H7 (cell line): Measurements from ENCODE around the gene NACC1. TPM values are rescaled to one million over a fixed set of nuclear protein-coding genes. Genes with fewer than 3 reads are reported as not detected.

Source experiments
- DNase-seq: peaks from one replicate; pipeline ENCODE4 v3.0.0; 2012
- H3K27me3 ChIP-seq: 2 replicates; pipeline ENCODE4 v1.6.0; 2011; ENCODE audit warnings: mild to moderate bottlenecking, low read length; ENCODE audit not compliant: control insufficient read depth, insufficient read depth
- H3K36me3 ChIP-seq: replicated peaks from 2 replicates; pipeline ENCODE4 v1.5.1; 2011; ENCODE audit warnings: low read length; ENCODE audit not compliant: control insufficient read depth, insufficient read depth
- H3K4me3 ChIP-seq: 2 replicates; pipeline ENCODE4 v1.5.1; 2011; ENCODE audit warnings: low read depth, mild to moderate bottlenecking, control low read depth, low read length, moderate library complexity; ENCODE audit not compliant: insufficient read depth
- total RNA-seq: library from RNA; depleted of rRNA; stranded (reverse); fragments of >200 nt; shearing (Covaris generic); gene quantifications from 2 replicates; pipeline ENCODE4 v1.2.3, GENCODE V29; 2014

Gene NACC1
- total RNA-seq, 1 experiment from 2014 or later, result 254 TPM

GRCh38 chr19:13101590-13102415 lies 16.3 kb upstream of the NACC1 start:
- no peak for DNase-seq
- Histone ChIP-seq H3K4me3 (peak overlapping the region; percentile 33; the same call in 1 of the 2 replicates), H3K36me3 (no peaks in the 10 kb centered on the region; the same call in 1 of the 2 replicates), H3K27me3 (peaks cover 46% of the 10 kb centered on the region)

- DNase-seq, result no peak
- peaks cover 40% of the 10 kb centered on the region for H3K27me3 ChIP-seq
- H3K4me3 ChIP-seq, result peak overlapping the region; percentile 33
- no peaks in the 10 kb centered on the region; the same call in none of the 2 replicates for H3K36me3 ChIP-seq
Measured at GRCh38 chr19:13102416-13102665, 15.7 kb upstream of the NACC1 start.

GRCh38 chr19:13102666-13103580 lies 15.1 kb upstream of the NACC1 start, which contains the start of gene LYL1:
Gene LYL1, minus strand, starts transcription at chr19:13102858. Its CDS starts 1,687 bp downstream, at chr19:13101171.
- H3K4me3 ChIP-seq, result peak within 1 kb of the TSS; percentile 33
- H3K27me3 ChIP-seq, result peaks cover 34% of the 10 kb centered on the region
- peaks cover 1% of the 10 kb centered on the region for H3K36me3 ChIP-seq
- DNase-seq, result peak; percentile 95

DNA sequence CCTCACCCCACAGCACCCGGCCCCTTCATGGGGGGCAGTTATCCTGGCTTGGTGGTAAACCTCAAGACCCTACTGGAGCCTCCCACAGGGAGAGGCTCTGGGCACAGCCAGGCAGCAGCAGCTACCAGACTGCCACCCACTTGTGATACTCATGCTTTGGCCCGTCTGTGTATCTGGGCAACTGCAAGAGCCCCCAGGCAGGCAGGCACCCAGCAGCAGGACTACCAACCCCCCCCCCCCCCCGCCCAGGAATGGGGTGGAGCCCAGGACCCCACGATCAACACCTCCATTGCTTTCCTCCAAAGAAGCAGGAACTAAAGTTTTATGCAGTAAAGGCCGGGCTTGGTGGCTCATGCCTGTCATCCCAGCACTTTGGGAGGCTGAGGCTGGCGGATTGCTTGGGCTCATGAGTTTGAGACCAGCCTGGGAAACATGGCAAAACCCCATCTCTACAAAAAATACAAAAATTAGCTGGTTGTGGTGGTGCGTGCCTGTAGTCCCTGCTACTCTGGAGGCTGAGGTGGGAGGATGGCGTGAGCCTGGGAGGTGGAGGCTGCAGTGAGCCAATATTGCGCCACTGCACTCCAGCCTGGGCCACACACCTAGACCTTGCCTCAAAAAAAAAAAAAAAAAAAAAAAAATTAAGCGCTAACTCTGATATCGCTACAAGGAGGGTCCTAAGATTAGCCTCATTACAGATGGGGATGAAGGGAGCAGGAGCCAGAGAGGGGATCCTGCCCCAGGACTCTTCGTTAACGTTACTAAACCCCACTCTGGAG lies 14.3 kb upstream of the NACC1 start:
- no peak for DNase-seq
- no peak overlapping the region for H3K4me3 ChIP-seq
- peaks cover 1% of the 10 kb centered on the region for H3K36me3 ChIP-seq
- peaks cover 26% of the 10 kb centered on the region for H3K27me3 ChIP-seq

DNA sequence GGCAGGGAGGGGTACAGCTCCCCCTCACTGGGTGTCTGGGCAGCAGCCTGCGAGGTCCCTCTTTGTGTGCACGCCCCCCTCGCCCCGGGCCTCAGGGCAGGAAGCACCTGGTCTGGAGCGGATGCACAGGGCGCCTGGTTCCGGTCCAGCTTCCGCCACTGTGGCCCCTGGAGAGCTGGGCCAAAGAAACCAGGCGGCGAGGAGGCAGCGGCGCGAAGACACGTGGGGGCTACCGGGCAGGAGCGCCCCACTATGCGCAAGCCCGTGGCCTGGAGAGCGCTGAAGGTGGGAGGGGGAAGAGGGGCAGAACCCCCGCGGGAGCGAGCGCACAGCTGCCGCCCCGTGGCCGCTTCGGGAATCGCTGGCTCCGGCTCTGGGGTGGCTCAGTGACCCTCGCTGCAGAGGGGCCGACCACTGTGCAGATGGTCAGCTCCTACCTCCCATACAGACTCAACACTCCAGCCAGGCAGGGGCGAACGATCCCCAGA lies 13.7 kb upstream of the NACC1 start:
- Histone ChIP-seq H3K4me3 (no peak overlapping the region), H3K27me3 (peaks cover 20% of the 10 kb centered on the region), H3K36me3 (peaks cover 1% of the 10 kb centered on the region)
- peak; percentile 97 for DNase-seq

GRCh38 chr19:13104848-13105711 lies 13.0 kb upstream of the NACC1 start:
- peak; percentile 64 for DNase-seq

GRCh38 chr19:13109361-13110098 lies 8.5 kb upstream of the NACC1 start:
- H3K4me3 ChIP-seq, result no peak overlapping the region
- H3K27me3 ChIP-seq, result no peaks in the 10 kb centered on the region
- H3K36me3 ChIP-seq, result peaks cover 3% of the 10 kb centered on the region
- DNase-seq, result no peak

More at GRCh38 chr19:13104848-13105711, 13.0 kb upstream of the NACC1 start:
- no peak overlapping the region for H3K4me3 ChIP-seq
- H3K27me3 ChIP-seq, result peaks cover 13% of the 10 kb centered on the region
- peaks cover 1% of the 10 kb centered on the region for H3K36me3 ChIP-seq

DNA sequence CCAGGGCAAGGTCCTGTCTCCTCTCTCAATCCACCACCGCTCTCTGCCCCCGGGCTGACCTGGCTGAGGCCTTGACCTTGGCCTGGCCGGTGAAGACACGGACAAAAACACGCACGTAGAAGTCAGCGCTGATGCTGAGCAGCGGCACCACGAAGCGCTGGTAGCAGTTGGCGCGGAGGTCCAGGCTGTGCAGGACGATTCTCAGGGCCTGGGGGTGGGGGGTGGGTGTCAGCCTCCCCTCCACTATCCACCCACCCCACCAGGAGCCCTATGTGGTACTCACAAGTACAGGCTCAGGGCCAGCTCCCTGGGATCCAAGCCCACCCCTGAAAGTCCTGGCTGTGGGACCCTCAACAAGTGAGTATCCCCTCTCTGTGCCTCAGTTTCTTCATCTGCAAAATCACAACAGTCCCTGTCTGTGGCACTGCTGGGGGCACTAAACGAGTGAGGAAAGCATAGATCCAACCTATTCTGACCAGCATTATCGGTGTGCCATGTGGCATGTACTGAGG lies 7.9 kb upstream of the NACC1 start:
- DNase-seq, result no peak
- H3K36me3 ChIP-seq, result peaks cover 6% of the 10 kb centered on the region
- no peak overlapping the region for H3K4me3 ChIP-seq
- no peaks in the 10 kb centered on the region for H3K27me3 ChIP-seq

- no peak for DNase-seq
- Histone ChIP-seq H3K4me3 (no peak overlapping the region), H3K36me3 (peaks cover 5% of the 10 kb centered on the region), H3K27me3 (no peaks in the 10 kb centered on the region)
Measured at GRCh38 chr19:13112555-13112954, 5.5 kb upstream of the NACC1 start.

DNA sequence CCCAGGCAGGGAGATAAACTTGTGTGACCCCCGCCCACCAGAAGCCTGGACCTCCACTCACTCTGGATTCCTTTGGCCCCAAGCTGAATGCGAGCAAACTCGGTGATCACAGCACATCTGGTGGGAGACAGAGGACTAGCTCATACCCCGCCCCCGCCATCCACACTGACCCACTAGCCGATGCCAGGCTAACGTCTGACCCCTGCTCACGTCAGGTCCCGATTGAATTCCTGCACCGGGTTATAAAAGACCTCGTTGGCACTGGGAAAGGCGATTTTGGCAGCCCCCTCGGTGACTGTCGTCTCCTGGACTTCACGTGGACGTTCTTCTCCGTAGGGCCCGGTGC lies 2.2 kb upstream of the NACC1 start:
- Histone ChIP-seq H3K27me3 (no peaks in the 10 kb centered on the region), H3K36me3 (peaks cover 9% of the 10 kb centered on the region), H3K4me3 (peak overlapping the region; percentile 92)
- DNase-seq, result peak; percentile 66

- peak within 1 kb of the TSS; percentile 92 for H3K4me3 ChIP-seq
- DNase-seq, result peak; percentile 96
- H3K36me3 ChIP-seq, result peaks cover 10% of the 10 kb centered on the region
- H3K27me3 ChIP-seq, result no peaks in the 10 kb centered on the region
Measured at GRCh38 chr19:13116282-13117175, 1.5 kb upstream of the NACC1 start, which contains the start of gene TRMT1. Gene TRMT1, minus strand, starts transcription at chr19:13116740. Its CDS starts 341 bp downstream, at chr19:13116399.

GRCh38 chr19:13117176-13117771 lies 790 bp upstream of the NACC1 start:
- Histone ChIP-seq H3K4me3 (peak overlapping the region; percentile 92), H3K36me3 (peaks cover 16% of the 10 kb centered on the region), H3K27me3 (no peaks in the 10 kb centered on the region)
- DNase-seq, result no peak
